ENCODE measurements around the gene SLC41A1. TPM values are rescaled to one million over a fixed set of nuclear protein-coding genes. Genes with fewer than 3 reads are reported as not detected.

Gene SLC41A1
- total RNA-seq, 2 donors from 2014 or later = 4.8 to 8.1 TPM

GRCh38 chr1:205787287-205787916 is 25.6 kb downstream of the SLC41A1 start:
- no peak for TF ChIP-seq CTCF (IDR thresholded peaks at IDR 0.05)
- Histone ChIP-seq H3K4me1 (no peaks in the 10 kb centered on the region), H3K4me3 (no peak overlapping the region), H3K9ac (ENCODE audit: low read depth in 2 of 2, low read length in 2 of 2) (no peak overlapping the region), H3K27me3 (no peaks in the 10 kb centered on the region), H3K9me3 (no peaks in the 10 kb centered on the region), H3K36me3 (no peaks in the 10 kb centered on the region), H3K27ac (no peak overlapping the region)
- DNase-seq = no peak
- intact Hi-C loops (cut with DNase I) = no loop called here

GRCh38 chr1:205786601-205787000 is 26.4 kb downstream of the SLC41A1 start:
- H3K9me3 ChIP-seq = no peaks in the 10 kb centered on the region
- H3K27ac ChIP-seq = no peak overlapping the region
- TF ChIP-seq CTCF (IDR thresholded peaks at IDR 0.05) = no peak
- H3K36me3 ChIP-seq = no peaks in the 10 kb centered on the region
- H3K4me1 ChIP-seq = no peaks in the 10 kb centered on the region
- intact Hi-C loops (cut with DNase I) = no loop called here
- no peak overlapping the region for H3K4me3 ChIP-seq
- no peak for DNase-seq
- no peak overlapping the region for H3K9ac ChIP-seq (ENCODE audit: low read depth in 2 of 2, low read length in 2 of 2)
- no peaks in the 10 kb centered on the region for H3K27me3 ChIP-seq

DNA sequence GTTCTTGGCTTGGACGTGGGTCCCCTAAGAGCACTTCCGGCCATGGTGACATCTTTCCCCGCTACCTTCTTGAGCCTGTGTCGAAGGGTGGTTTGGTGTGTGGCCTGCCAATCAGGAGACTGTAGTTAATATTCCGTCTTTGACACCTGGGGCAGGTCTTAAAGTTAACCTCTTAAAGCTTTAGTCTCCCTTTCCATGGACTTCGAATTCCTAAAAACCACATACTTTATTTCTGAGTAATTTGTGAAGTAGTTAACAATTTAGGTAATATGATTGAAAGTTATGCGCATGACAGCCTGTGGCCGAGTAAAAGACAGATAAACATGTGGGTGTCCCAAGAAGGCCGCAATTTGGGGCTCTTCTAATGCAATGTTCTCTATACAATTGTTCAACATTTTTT is 27.6 kb downstream of the SLC41A1 start:
- H3K27ac ChIP-seq = no peak overlapping the region
- intact Hi-C loops (cut with DNase I) = no loop called here
- H3K4me3 ChIP-seq = no peak overlapping the region
- H3K9me3 ChIP-seq = no peaks in the 10 kb centered on the region
- H3K36me3 ChIP-seq = no peaks in the 10 kb centered on the region
- no peak for TF ChIP-seq CTCF (IDR thresholded peaks at IDR 0.05)
- no peaks in the 10 kb centered on the region for H3K4me1 ChIP-seq
- no peak overlapping the region for H3K9ac ChIP-seq (ENCODE audit: low read depth in 2 of 2, low read length in 2 of 2)
- DNase-seq = no peak
- no peaks in the 10 kb centered on the region for H3K27me3 ChIP-seq

GRCh38 chr1:205783904-205784303 is 29.1 kb downstream of the SLC41A1 start:
- intact Hi-C loops (cut with DNase I) = no loop called here
- TF ChIP-seq CTCF (IDR thresholded peaks at IDR 0.05) = no peak

GRCh38 chr1:205783433-205783795 is 29.6 kb downstream of the SLC41A1 start:
- Histone ChIP-seq H3K9ac (ENCODE audit: low read depth in 2 of 2, low read length in 2 of 2) (no peak overlapping the region), H3K4me1 (no peaks in the 10 kb centered on the region), H3K9me3 (no peaks in the 10 kb centered on the region), H3K27me3 (no peaks in the 10 kb centered on the region), H3K4me3 (no peak overlapping the region), H3K36me3 (no peaks in the 10 kb centered on the region), H3K27ac (no peak overlapping the region)
- DNase-seq = no peak
- intact Hi-C loops (cut with DNase I) = no loop called here
- no peak for TF ChIP-seq CTCF (IDR thresholded peaks at IDR 0.05)

More at GRCh38 chr1:205783904-205784303, 29.1 kb downstream of the SLC41A1 start:
- H3K9me3 ChIP-seq = no peaks in the 10 kb centered on the region
- DNase-seq = no peak
- H3K27ac ChIP-seq = no peak overlapping the region
- H3K4me1 ChIP-seq = no peaks in the 10 kb centered on the region
- H3K9ac ChIP-seq (ENCODE audit: low read depth in 2 of 2, low read length in 2 of 2) = no peak overlapping the region
- no peaks in the 10 kb centered on the region for H3K36me3 ChIP-seq
- H3K4me3 ChIP-seq = no peak overlapping the region
- no peaks in the 10 kb centered on the region for H3K27me3 ChIP-seq

All from colonic mucosa (tissue), 4 donors.